GM12891 (cell line): ENCODE data around the gene SLC17A7. TPM values are rescaled to one million over a fixed set of nuclear protein-coding genes. Genes with fewer than 3 reads are reported as not detected.
A peak's percentile ranks its signal among the peaks of the same experiment; 100 is the strongest.

Source experiments
- DNase-seq: peaks from one replicate; pipeline ENCODE4 v3.0.0; 2011; ENCODE audit warnings: low spot score; ENCODE audit not compliant: insufficient read length
- FAIRE-seq: peaks from 2 replicates; lab custom pipeline; 2011; peaks lifted over from hg19 to GRCh38; lab: Jason Lieb, UNC
- PAX5 ChIP-seq: IDR thresholded peaks from 2 replicates; pipeline ENCODE4 v1.6.1; 2011; ENCODE audit warnings: low read length, moderate library complexity, mild to moderate bottlenecking; ENCODE audit not compliant: insufficient read depth, severe bottlenecking
- POLR2A ChIP-seq: IDR thresholded peaks from 2 replicates; pipeline ENCODE4 v1.6.1; 2011; ENCODE audit warnings: low read depth, low read length, control low read depth
- POLR2AphosphoS5 ChIP-seq: IDR thresholded peaks from 2 replicates; pipeline ENCODE4 v1.6.1; 2011; ENCODE audit warnings: low read depth, low read length, control low read depth
- POU2F2 ChIP-seq: IDR thresholded peaks from 2 replicates; pipeline ENCODE4 v1.6.1; 2011; ENCODE audit warnings: low read depth, mild to moderate bottlenecking, control low read depth, low read length, moderate library complexity
- SPI1 ChIP-seq: IDR thresholded peaks from 2 replicates; pipeline ENCODE4 v1.6.1; 2011; ENCODE audit warnings: low read depth, low read length, control low read depth
- TAF1 ChIP-seq: IDR thresholded peaks from 2 replicates; pipeline ENCODE4 v1.6.1; 2011; ENCODE audit warnings: low read depth, low read length, control low read depth
- polyA plus RNA-seq: library from polyadenylated mRNA; unstranded; fragments of >200 nt; gene quantifications from one replicate; pipeline ENCODE4 v1.2.1, GENCODE V29; 2012; ENCODE audit warnings: low read depth, missing spikeins, inconsistent platforms; ENCODE audit not compliant: missing spikeins

The SLC17A7 gene
- 0.09 TPM for polyA plus RNA-seq

DNA sequence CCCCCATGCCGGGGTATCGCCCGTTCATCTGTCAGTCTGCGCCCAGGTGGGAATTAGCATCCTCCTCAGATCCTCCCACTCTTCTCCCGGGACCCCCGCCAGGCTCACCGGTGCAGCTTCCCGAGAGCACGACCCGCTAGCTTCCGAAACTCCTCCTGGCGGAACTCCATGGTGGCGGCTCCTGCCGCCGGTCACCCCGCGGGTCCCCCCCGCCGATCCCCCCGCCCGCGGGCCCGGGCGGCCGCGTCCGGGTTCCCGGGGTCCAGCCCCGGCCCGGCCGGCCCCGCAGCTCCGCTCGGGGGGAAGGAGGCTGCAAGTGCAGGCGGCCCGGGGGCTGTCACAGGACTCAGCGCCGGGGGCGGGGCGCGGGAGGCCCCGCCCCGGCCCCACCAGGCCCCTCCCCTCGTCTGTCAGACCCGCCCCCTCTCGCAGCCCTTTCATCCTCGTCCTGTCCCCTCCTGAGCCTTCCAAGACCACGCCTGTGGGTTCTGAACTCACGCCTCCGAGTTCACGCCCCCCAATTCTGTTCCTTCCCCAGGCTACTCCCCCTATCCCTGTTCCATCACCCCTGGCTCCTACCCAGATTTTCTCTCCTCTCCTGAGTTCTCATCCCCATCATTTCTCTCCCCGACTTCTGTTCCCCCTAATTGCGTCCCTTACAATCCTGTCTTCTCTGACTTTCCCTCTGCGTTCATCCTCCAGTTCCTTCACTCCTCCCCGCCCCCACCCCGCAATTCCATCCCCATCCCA lies at the start of gene SLC17A7:
Gene SLC17A7 (minus strand): TSS at position 318 of the 750 bp plus-strand sequence. CDS start 148 bp downstream, at position 170.
- peak; percentile 66 for DNase-seq
- no peak for FAIRE-seq
- TF ChIP-seq TAF1 (no peak), POLR2AphosphoS5 (no peak), POU2F2 (no peak)

DNA sequence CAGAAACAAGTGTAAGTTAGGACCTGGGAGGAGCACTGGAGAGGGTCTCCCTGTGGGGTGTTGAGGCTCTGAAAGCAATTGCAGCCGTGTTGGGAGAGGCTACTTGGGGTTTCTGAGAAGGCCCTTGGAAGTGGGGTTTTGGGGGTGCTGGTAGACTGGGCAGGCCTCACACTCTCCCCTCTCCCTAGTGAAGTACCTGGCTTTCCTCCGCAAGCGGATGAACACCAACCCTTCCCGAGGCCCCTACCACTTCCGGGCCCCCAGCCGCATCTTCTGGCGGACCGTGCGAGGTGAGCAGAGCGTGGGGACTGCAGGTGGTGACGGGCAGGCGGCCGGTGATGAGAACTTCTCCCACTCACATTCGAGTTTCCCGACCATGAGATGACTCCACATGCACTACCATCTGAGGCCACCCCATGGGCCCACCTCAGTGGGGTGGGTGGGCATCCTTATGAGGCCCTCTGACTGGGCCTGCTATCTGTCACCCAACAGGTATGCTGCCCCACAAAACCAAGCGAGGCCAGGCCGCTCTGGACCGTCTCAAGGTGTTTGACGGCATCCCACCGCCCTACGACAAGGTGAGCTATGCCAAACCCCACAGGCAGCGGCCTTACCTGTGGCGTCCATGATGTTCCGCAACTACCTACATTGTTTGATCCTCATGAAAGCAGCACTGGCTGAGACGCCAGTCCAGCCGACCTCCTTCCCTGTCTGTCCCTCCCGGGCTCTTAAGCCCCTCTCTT lies 49.1 kb upstream of the SLC17A7 start:
- DNase-seq, result no peak
- FAIRE-seq, result no peak
- TF ChIP-seq POLR2AphosphoS5 (peak; percentile 54; the same call in 1 of the 2 replicates), SPI1 (no peak), TAF1 (no peak), POLR2A (no peak; the same call in 1 of the 2 replicates), PAX5 (no peak)

DNA sequence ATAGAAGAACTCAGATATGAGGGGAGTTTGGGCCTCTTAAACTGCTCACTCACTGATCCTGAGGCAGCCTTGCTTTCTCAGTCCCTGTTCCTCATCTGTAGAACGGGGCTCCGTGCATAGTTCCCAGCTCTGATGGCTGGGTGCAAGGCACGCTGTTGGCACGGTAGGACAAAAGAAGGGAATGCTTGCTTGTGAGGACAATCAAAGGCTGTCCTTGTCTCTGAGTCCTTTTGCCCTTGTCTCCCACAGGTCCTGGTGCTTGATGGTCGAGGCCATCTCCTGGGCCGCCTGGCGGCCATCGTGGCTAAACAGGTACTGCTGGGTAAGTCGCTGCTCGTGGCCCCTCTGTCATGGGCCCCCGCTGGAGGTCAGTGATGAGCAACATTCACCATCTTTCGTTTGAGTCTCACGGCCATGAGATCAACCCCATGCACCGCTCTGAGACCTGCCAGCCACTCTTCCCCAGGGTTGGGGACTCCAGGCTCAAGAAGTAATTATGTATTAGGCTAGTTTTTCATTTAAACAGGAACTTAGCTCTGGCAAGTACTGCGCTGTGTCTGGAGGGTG lies 48.4 kb upstream of the SLC17A7 start:
- TF ChIP-seq TAF1 (0 out of 2 replicates have a peak, but pooled peaks have one; percentile 9), SPI1 (peak; percentile 12; the same call in 1 of the 2 replicates), POLR2A (no peak; the same call in 1 of the 2 replicates), POLR2AphosphoS5 (peak; percentile 75), PAX5 (no peak), POU2F2 (no peak)
- DNase-seq (no peak), FAIRE-seq (no peak)

DNA sequence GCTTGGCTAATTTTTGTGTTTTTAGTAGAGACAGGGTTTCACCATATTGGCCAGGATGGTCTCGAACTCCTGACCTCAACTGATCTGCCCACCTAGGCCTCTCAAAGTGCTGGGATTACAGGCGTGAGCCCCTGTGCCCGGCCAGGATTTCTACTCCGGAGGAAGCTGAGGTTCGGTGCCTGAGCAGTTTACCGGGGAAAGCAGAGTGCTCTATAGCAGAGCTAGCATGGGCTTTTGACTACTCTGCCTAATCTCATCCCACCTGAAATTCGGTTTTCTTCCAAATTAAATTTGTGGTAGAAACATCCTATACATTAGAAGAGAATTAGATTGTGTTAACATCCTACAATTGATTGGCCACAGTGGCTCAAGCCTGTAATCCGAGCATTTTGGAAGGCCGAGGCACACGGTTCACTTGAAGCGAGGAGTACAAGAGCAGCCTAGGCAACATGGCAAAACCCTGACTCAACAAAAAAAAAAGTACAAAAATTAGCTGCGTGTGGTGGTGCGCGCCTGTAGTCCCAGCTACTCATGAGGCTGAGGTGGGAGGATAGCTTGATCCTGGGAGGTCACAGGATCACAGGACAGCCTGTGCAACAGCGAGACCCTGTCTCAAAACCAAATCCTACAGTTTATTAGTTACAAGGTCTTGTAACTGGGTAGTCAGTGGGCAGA lies 47.7 kb upstream of the SLC17A7 start:
- DNase-seq (no peak), FAIRE-seq (no peak)
- TF ChIP-seq POLR2A (no peak; the same call in 1 of the 2 replicates), SPI1 (no peak), TAF1 (0 out of 2 replicates have a peak, but pooled peaks have one; percentile 19), POU2F2 (no peak)

DNA sequence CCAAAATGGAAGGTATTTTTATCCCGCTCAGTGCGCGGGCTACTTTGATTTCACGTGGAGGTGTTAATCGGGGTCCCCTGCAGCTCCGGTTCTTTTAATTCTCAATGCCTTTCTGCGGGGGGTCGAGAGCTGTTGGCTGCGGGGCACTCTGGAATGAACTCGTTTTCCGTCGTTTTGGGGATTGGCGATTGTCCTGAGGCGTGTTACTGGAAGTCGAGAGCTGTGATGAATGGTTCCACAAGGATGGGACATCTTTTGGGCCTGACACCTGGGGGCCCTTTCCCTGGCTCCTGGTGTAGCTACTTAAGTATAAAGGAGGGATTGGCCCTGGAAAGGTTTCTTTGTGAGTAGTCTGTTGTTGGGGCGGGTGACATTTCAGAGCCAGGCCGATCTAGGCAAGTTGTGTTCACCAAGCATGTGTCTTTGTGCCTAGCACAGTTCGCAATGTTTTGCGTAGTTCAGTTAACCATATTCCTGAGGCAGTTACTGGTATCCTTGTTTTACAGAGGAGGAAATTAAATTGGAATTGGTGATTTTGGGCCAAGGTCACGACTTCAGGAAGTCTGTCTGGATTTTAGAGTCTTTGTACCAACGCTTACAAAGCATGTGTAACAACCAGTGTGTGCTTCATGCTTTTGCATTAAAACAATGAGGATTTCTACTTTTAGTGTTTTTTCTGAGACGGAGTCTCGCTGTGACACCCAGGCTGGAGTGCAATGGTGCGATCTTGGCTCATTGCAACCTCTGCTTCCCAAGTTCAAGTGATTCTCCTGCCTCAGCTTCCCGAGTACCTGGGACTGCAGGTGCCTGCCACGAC lies 46.9 kb upstream of the SLC17A7 start:
- no peak for DNase-seq
- TF ChIP-seq POLR2A, result no peak; the same call in 1 of the 2 replicates
- TF ChIP-seq TAF1, result no peak
- TF ChIP-seq PAX5, result no peak
- no peak for TF ChIP-seq SPI1
- no peak for TF ChIP-seq POU2F2
- TF ChIP-seq POLR2AphosphoS5, result no peak

DNA sequence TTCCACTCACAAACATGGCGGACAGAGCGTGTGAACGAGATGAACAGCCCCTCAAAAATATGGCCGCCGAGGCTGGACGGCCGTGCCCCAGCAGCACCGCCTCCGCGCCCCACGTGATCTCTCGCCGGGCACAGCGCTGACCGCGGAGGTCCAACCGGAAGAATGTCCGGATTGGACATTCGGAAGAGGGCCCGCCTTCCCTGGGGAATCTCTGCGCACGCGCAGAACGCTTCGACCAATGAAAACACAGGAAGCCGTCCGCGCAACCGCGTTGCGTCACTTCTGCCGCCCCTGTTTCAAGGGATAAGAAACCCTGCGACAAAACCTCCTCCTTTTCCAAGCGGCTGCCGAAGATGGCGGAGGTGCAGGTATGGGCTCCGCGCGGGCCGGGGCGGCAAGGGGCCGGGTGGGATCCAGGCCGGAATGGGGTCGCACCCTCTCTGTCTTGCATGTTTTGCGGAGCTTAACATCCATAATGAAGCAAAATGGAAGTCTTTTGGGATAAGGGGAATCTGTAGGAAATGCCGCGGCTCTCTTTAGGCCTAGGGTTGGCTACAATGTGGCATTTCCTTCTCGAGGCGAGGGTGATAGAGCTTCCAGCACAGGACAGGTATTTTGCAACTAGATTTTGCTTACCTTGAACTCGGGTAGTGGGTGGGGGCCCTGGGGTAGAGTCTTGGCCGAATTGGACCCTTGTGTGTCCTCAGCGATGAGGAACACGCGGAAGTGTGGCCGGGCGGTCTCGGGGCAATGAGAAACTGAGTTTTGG lies 46.1 kb upstream of the SLC17A7 start, which contains the start of gene RPL13A:
Gene RPL13A (plus strand): TSS at position 332 of the 769 bp plus-strand sequence. CDS start 22 bp downstream, at position 354.
- peak; percentile 99 for TF ChIP-seq TAF1
- no peak for TF ChIP-seq SPI1
- TF ChIP-seq POU2F2, result peak; percentile 83
- peak; percentile 99 for TF ChIP-seq POLR2A
- TF ChIP-seq POLR2AphosphoS5, result peak; percentile 99
- peak; percentile 99 for FAIRE-seq
- peak; percentile 93 for DNase-seq

More for the DNA sequence above, 46.9 kb upstream of the SLC17A7 start:
- FAIRE-seq, result no peak

DNA sequence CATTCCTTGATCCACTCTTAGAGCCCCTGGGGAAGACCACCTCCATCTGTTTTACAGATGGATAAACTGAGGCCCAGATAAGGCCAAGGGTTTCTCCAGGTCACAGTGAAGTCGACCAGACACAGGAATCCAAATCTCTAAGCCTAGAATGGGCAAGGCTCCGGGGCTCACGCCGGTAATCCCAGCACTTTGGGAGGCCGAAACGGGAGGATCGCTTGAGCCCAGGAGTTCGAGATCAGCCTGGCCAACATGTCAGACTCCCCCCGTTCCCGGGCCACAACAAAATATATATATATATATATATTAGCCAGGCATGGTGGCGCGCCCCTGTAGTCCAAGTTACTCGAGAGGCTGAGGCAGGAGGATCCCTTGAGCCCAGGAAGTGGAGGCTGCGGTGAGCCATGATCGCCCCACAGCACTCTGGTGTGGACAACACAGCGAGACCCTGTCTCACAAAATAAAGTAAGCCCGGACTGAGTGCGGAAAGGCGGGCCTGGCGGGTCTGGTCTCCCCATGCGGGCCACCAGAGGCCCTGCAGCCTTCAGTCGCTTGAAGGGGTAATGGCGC lies 45.5 kb upstream of the SLC17A7 start:
- TF ChIP-seq POLR2AphosphoS5 (no peak), POU2F2 (no peak), TAF1 (no peak), SPI1 (no peak), POLR2A (no peak), PAX5 (no peak)
- DNase-seq (no peak), FAIRE-seq (no peak)

DNA sequence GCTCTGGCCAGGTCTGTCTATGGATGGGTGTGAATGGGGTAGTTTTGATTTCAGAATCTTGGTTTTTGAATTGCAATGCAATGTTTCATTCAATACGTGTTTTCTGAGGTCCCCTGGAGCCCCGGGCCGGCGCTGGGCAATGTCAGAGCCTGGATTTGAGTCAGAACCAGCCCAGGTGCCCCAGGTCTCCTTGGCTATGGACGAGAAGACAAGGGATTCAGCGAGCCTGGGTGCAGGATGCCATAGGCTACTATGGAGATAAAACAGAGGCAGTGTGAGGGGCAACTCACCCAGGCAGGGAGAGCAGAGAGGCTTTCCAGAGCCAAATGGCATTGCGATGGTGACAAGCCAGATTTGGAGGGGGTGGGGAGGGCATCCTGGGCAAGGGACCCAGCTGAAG lies 44.9 kb upstream of the SLC17A7 start:
- DNase-seq (no peak), FAIRE-seq (no peak)
- TF ChIP-seq SPI1 (no peak), POLR2AphosphoS5 (no peak), TAF1 (no peak), POLR2A (no peak), POU2F2 (no peak), PAX5 (no peak)
